Gastroesophageal sphincter (tissue), 3 donors: Measurements from ENCODE around the gene RAB44.

ENCODE experiments used
- POLR2AphosphoS5 ChIP-seq: sonication (generic); formaldehyde crosslinking; IDR thresholded peaks from one replicate; pipeline ENCODE4 v1.6.1; 2017; ENCODE audit warnings: antibody characterized with exemption
- TF ChIP-seq, protein P1 (sequence below), 4 experiments: fragments of 200-600 bp in 2 of 4; fragments of 450-650 bp in 2 of 4; sonication (generic) in 1 of 4; IDR thresholded peaks; one replicate each; pipeline ENCODE4 v1.5.1; 2017 to 2019; ENCODE audit warnings: antibody characterized with exemption in 4 of 4, mild to moderate bottlenecking in 2 of 4, moderate library complexity in 2 of 4

DNA sequence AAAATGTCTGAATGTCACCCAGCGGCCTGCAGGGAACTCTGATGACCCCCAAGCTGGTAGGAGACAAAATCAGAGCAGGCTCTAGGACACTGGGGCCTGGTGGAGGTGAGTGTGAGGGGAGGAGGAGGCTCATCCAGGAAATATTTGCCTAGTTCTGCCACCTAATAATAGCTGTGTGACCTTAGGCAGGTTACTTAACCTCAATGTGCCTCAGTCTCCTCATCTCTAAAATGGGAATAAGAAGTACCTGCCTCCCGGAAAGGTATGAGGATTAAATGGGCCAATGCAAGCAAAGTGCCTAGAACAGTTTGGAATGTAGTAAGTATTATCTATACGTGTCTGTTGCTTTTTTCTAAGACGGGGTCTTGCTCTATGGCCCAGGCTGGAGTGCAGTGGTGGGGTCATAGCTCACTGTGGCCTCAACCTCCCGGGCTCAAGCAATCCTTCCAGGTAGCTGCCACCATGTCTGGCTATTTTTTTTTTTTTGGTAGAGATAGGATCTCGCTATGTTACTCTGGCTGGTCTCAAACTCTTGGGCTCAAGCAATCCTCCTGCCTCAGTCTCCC, 60.4 kb downstream of the RAB44 start:
- TF ChIP-seq, protein P1, sequence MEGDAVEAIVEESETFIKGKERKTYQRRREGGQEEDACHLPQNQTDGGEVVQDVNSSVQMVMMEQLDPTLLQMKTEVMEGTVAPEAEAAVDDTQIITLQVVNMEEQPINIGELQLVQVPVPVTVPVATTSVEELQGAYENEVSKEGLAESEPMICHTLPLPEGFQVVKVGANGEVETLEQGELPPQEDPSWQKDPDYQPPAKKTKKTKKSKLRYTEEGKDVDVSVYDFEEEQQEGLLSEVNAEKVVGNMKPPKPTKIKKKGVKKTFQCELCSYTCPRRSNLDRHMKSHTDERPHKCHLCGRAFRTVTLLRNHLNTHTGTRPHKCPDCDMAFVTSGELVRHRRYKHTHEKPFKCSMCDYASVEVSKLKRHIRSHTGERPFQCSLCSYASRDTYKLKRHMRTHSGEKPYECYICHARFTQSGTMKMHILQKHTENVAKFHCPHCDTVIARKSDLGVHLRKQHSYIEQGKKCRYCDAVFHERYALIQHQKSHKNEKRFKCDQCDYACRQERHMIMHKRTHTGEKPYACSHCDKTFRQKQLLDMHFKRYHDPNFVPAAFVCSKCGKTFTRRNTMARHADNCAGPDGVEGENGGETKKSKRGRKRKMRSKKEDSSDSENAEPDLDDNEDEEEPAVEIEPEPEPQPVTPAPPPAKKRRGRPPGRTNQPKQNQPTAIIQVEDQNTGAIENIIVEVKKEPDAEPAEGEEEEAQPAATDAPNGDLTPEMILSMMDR (IDR thresholded peaks at IDR 0.05): no peak
- TF ChIP-seq POLR2AphosphoS5: no peak
